MM.1S (cell line): ENCODE results near the gene GPX4.

ENCODE experiments used
- DNase-seq: peaks from one replicate; pipeline ENCODE4 v3.0.0-alpha.2; 2015
- H2AFZ ChIP-seq: fragments of 300-600 bp; sonication (generic); 2 replicates; pipeline ENCODE4 v1.6.0; 2016; ENCODE audit warnings: antibody characterized with exemption, low read length
- H3F3A ChIP-seq: fragments of 300-600 bp; sonication (generic); 2 replicates; pipeline ENCODE4 v1.6.1; 2016; ENCODE audit warnings: mild to moderate bottlenecking, antibody characterized with exemption, low read length, moderate library complexity, mixed read lengths; ENCODE audit not compliant: insufficient read depth
- H3K27ac ChIP-seq: fragments of 300-600 bp; sonication (generic); 2 replicates; pipeline ENCODE4 v1.5.1; 2016; ENCODE audit warnings: mild to moderate bottlenecking, low read length
- H3K27me3 ChIP-seq: fragments of 300-600 bp; sonication (generic); replicated peaks from 2 replicates; pipeline ENCODE4 v1.6.0; 2016; ENCODE audit warnings: low read length; ENCODE audit not compliant: insufficient read depth
- H3K36me3 ChIP-seq: fragments of 300-600 bp; sonication (generic); replicated peaks from 2 replicates; pipeline ENCODE4 v1.6.1; 2016; ENCODE audit warnings: mild to moderate bottlenecking, low read length, mixed read lengths; ENCODE audit not compliant: insufficient read depth
- H3K4me1 ChIP-seq: fragments of 300-600 bp; sonication (generic); 2 replicates; pipeline ENCODE4 v1.6.1; 2016; ENCODE audit warnings: low read length, mixed read lengths
- H3K4me2 ChIP-seq: fragments of 300-600 bp; sonication (generic); 2 replicates; pipeline ENCODE4 v1.6.0; 2016; ENCODE audit warnings: low read depth, low read length
- H3K4me3 ChIP-seq: fragments of 300-600 bp; sonication (generic); 2 replicates; pipeline ENCODE4 v1.5.1; 2016; ENCODE audit warnings: low read length, mixed read lengths
- H3K79me2 ChIP-seq: fragments of 300-600 bp; sonication (generic); 2 replicates; pipeline ENCODE4 v1.6.1; 2016; ENCODE audit warnings: mixed run types, low read length, mixed read lengths
- H3K9ac ChIP-seq: fragments of 300-600 bp; sonication (generic); 2 replicates; pipeline ENCODE4 v1.6.1; 2016; ENCODE audit warnings: low read length, mixed read lengths
- H3K9me2 ChIP-seq: fragments of 300-600 bp; sonication (generic); replicated peaks from 2 replicates; pipeline ENCODE4 v1.6.1; 2016; ENCODE audit warnings: mild to moderate bottlenecking, low read length, mixed read lengths; ENCODE audit not compliant: insufficient read depth
- H3K9me3 ChIP-seq: fragments of 300-600 bp; sonication (generic); replicated peaks from 2 replicates; pipeline ENCODE4 v1.6.1; 2016; ENCODE audit warnings: mild to moderate bottlenecking, low read length, mixed read lengths; ENCODE audit not compliant: insufficient read depth
- H4K20me1 ChIP-seq: fragments of 300-600 bp; sonication (generic); 2 replicates; pipeline ENCODE4 v1.6.1; 2016; ENCODE audit warnings: mild to moderate bottlenecking, low read length, moderate library complexity, mixed read lengths; ENCODE audit not compliant: insufficient read depth
- EZH2 ChIP-seq: fragments of 300-600 bp; sonication (generic); optimal IDR thresholded peaks from 2 replicates; pipeline ENCODE3; 2017; ENCODE audit warnings: low read depth, mild to moderate bottlenecking, antibody characterized with exemption, low read length, mixed read lengths
- EZH2phosphoT487 ChIP-seq: fragments of 300-600 bp; sonication (generic); IDR thresholded peaks from 2 replicates; pipeline ENCODE4 v1.6.1; 2018; ENCODE audit warnings: antibody characterized with exemption, low read length
- TF ChIP-seq, protein P1 (sequence below): fragments of 300-600 bp; sonication (generic); IDR thresholded peaks from 2 replicates; pipeline ENCODE4 v1.5.1; 2016; ENCODE audit warnings: antibody characterized with exemption, low read length, mixed read lengths

GPX4 gene

DNA sequence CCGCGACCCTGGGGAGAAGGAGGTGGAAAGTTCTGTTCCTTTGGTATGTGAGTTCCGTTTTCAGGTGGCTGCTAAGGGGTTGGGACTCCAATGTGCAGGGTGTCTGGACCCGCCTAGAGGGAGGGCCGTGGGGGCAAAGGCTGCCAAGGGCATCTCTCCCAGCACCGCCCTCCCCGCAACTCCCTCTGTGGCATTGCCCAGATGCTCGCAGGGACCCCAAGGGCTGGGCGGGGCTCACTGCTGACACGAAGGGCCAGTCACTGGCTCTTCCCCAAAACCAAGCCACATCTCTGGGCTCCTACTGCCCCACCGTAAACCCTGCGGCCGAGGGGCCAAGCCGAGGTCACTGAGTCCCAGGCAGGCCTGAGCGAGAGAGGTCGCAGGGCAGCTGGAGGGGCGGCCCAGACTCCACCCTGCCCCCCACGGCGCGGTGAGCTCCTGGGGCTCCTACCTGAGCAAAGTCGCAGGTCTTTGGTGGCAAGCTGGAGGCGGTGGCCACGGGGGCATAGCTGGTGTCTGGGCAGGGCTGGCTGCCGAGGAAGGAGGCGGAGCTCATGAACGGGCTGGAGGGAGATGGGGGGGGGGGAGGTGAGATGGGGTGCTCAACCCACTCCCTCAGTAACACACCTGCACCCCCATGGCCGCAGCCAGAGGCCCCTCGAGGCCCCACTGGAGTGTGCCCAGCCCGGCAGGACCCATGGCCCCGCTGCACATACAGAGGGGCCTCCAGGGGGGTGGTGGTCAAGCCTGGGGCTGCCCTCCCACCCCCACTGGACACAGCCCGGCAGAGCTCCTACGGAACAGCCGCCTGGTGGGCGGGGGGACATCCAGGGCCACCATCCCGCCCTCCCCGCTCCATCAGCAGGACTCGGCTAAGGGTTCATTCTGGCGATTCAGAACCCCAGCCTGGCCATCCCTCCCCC lies 43.3 kb downstream of the GPX4 start:
- H3K27ac ChIP-seq: no peak overlapping the region
- no peak overlapping the region for H3K4me2 ChIP-seq

DNA sequence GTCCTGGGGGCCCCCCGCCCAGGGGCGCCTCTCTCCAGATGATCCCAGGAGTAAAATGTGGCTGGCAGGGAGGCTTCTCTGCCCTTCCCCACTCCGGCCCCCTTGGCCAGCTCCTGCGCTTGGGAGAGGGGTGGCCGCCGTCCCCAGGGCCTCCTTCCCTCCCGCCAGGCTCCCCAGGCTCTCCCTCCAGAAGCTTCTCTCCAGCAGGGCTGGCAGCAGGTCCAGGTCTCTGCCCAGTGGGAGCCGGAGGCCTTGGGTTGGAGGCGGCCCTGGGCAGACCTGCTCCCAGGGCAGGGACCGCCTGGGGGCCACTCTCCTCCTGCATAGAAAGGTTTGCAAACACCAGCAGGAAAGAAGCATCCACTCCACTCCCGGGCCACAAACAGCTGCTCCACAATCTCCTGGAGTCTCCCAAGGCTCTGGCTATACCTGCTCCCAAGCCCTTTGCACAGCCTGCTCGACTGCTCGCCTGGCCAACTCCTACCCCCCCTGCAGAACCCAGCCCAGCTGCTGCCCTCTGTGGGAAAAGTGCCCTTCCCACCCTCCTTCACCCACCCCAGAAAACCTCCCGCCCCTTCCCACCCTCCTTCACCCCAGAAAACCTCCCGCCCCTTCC lies 44.2 kb downstream of the GPX4 start:
- Histone ChIP-seq H3K36me3 (0 out of 2 replicates have a peak, but pooled peaks cover 3% of the 10 kb centered on the region), H3K4me3 (no peak overlapping the region), H3F3A (no peaks in the 10 kb centered on the region), H3K9me2 (no peaks in the 10 kb centered on the region), H3K9me3 (no peaks in the 10 kb centered on the region), H4K20me1 (no peaks in the 10 kb centered on the region; the same call in 1 of the 2 replicates), H2AFZ (no peak overlapping the region), H3K4me1 (no peaks in the 10 kb centered on the region), H3K4me2 (no peak overlapping the region), H3K27me3 (no peaks in the 10 kb centered on the region), H3K27ac (no peak overlapping the region), H3K79me2 (0 out of 2 replicates have a peak, but pooled peaks cover 3% of the 10 kb centered on the region), H3K9ac (no peak overlapping the region)
- TF ChIP-seq EZH2phosphoT487 (no peak), EZH2 (no peak)
- TF ChIP-seq, protein P1, sequence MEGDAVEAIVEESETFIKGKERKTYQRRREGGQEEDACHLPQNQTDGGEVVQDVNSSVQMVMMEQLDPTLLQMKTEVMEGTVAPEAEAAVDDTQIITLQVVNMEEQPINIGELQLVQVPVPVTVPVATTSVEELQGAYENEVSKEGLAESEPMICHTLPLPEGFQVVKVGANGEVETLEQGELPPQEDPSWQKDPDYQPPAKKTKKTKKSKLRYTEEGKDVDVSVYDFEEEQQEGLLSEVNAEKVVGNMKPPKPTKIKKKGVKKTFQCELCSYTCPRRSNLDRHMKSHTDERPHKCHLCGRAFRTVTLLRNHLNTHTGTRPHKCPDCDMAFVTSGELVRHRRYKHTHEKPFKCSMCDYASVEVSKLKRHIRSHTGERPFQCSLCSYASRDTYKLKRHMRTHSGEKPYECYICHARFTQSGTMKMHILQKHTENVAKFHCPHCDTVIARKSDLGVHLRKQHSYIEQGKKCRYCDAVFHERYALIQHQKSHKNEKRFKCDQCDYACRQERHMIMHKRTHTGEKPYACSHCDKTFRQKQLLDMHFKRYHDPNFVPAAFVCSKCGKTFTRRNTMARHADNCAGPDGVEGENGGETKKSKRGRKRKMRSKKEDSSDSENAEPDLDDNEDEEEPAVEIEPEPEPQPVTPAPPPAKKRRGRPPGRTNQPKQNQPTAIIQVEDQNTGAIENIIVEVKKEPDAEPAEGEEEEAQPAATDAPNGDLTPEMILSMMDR: no peak
- DNase-seq: no peak

More for the DNA sequence above, 43.3 kb downstream of the GPX4 start:
- no peaks in the 10 kb centered on the region for H3K9me3 ChIP-seq
- H3K79me2 ChIP-seq: peaks cover 2% of the 10 kb centered on the region; the same call in 1 of the 2 replicates
- TF ChIP-seq EZH2: no peak
- TF ChIP-seq EZH2phosphoT487: no peak
- TF ChIP-seq, protein P1: no peak
- H3F3A ChIP-seq: no peaks in the 10 kb centered on the region
- no peak overlapping the region for H3K4me3 ChIP-seq
- no peaks in the 10 kb centered on the region for H3K9me2 ChIP-seq
- H2AFZ ChIP-seq: no peak overlapping the region
- no peaks in the 10 kb centered on the region; the same call in 1 of the 2 replicates for H4K20me1 ChIP-seq
- DNase-seq: no peak
- no peak overlapping the region for H3K9ac ChIP-seq
- H3K27me3 ChIP-seq: no peaks in the 10 kb centered on the region
- H3K4me1 ChIP-seq: no peaks in the 10 kb centered on the region
- 0 out of 2 replicates have a peak, but pooled peaks cover 3% of the 10 kb centered on the region for H3K36me3 ChIP-seq

DNA sequence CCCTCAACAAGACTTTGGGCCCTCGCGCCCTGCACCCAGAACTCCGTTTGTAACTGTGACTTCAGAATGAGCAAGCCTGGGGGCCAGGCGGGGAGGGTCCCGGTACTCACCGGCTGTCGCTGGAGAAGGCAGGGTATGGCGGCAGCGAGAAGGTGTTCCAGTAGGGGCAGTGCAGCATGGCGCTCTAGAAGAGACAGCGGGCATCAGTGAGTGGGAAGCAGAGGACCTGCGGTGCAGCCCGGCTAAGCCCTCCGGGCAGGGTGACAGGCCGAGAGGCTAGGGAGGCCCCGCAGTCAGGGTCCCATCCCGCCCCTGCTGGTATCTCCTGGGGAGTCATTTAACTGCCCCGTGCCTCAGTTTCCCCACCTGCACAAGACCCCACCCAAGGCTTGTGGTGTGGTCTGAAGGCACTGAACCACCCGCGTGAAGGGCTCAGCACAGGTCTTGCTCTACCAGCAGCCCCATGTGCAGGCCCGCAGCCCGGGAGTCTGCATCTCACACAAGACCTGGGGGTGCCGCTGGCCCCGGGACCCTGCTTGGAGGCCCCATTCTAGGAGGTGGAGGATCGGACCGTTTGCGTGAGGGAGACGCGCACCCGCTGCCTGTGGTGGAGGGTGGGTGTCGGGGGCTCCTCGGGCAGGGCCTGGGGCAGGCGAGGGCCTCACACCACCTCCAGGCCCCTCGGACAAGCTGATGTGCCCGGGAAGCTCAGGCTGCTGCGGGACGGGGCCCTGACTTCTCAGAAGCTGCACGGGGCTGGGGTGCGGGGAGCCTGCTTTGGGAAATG lies 45.7 kb downstream of the GPX4 start:
- Histone ChIP-seq H3K4me2 (no peak overlapping the region), H3K9me3 (no peaks in the 10 kb centered on the region), H3K36me3 (no peaks in the 10 kb centered on the region), H2AFZ (no peak overlapping the region), H3K4me3 (no peak overlapping the region), H3F3A (no peaks in the 10 kb centered on the region), H3K27ac (no peak overlapping the region), H3K4me1 (no peaks in the 10 kb centered on the region), H3K9me2 (no peaks in the 10 kb centered on the region), H3K9ac (no peak overlapping the region), H4K20me1 (no peaks in the 10 kb centered on the region; the same call in 1 of the 2 replicates), H3K27me3 (no peaks in the 10 kb centered on the region), H3K79me2 (0 out of 2 replicates have a peak, but pooled peaks cover 3% of the 10 kb centered on the region)
- TF ChIP-seq, protein P1: no peak
- TF ChIP-seq EZH2 (no peak), EZH2phosphoT487 (no peak)
- no peak for DNase-seq
